ENCODE results near the gene LRP8.
"Not testable (repeated sequence)": the region's sequence is repeated elsewhere in the genome, so short reads cannot be mapped to it uniquely, and the experiment has no call there.

Gene LRP8

GRCh38 chr1:53206083-53206685 lies 121.7 kb downstream of the LRP8 start:
- DNase-seq, result not testable (repeated sequence)

GRCh38 chr1:53205496-53205895 lies 122.4 kb downstream of the LRP8 start:
- not testable (repeated sequence) for DNase-seq

- DNase-seq, result no peak
These were observed 124.4 kb downstream of the LRP8 start for GRCh38 chr1:53203466-53203865.

- no peak for DNase-seq
These were observed 129.6 kb downstream of the LRP8 start for GRCh38 chr1:53198241-53198651.

DNA sequence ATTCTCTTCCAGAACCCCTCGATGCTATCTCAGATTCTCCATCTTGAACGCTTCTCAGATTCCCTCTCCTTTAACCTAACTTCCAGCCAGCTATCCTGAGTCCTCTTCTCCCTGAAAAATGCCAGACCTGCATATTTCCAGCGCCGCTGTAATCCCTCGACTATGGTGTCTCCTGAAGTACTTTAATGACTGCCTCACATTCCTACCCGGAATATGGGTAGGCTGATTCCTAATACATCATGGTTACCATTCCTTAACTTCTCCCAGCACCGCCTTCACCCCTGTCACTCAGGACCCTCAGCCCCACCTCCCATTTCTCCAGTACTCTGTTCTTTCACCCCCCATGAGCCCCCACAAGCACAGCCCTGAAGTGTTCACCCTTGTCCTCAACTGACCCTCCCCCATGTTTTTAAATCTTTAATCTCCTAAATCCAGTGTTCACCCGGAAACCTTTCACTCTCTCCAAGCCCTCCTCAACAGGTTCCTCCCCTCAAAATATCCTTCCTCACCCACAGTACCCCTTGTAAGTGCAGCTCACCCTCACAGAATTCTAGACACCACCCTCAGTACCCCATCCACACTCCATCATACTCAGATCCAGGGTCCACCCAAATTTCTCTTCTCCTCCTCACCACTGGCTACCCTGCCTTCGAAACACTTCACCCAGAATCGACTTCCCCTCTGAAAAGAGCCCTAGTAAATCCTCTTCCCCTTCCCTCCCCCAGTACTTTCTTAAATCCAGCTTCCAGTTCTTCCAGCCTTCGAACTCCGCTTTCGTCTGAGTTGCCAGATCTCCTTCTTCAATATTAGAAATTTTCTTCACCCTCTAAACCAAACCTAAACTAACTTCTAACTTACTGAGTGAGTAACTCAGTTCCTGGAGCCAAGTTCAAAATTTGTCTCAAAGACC lies 130.3 kb downstream of the LRP8 start:
- DNase-seq, result no peak

DNA sequence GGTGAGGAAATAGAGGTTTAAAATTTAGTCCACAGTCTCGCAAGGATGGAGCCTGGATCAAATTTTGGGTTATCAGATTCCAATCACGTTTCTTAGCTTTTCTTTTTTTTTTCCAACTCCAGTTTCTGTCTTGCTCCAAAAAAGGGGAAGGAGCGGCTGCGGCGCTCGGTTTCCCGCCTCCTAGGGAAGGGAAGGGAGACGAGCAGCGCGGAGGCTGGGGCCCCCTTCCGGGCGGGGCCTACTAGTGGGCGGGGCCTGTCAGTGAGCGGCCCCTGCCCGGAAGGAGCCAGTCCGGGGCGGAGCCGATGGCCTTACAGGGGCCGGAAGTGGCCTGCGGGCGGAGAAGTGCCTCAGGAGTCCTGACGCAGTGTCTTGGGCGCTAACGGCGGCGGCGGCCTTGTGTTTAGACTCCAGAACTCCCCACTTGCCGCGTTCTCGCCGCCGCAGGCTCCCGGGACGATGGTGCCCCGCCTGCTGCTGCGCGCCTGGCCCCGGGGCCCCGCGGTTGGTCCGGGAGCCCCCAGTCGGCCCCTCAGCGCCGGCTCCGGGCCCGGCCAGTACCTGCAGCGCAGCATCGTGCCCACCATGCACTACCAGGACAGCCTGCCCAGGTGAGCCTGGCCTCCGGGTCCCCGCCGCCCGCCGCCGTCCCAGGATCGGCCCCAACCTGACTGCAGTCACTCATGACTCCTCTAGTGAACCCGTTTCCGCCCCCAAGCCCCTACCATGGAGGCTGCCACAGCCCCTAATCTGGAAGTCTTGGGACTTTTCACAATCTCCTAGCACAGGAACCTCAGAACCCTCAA lies 131.2 kb downstream of the LRP8 start, which contains the start of gene CPT2:
TSS of gene CPT2 (plus strand) at position 340 of the 806 bp plus-strand sequence. CDS start at position 460, 120 bp downstream.
- DNase-seq, result peak; percentile 85

DNA sequence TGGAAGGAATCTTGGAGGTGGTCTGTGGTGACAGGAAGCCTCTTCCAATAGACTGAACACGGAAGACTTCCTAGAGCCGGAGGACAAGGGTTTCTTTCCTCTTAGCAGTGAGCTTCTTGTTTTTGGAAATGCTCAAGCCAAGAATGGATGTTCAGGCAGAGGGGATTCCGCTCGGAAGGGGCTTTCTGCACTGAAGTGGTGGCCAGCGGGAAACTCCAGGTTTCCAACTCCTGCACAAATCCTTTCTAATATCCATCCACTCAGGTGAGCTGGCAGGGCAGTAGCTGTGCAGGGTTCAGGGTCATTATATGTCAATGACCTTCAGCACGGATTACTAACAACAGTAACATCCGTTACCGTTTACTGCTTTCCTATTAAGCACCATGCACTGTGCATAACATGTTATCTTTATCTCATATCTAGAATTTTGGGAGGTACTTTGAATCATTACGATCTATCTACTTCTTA lies 131.8 kb downstream of the LRP8 start:
- peak; percentile 78 for DNase-seq

GRCh38 chr1:53195246-53196016 lies 132.4 kb downstream of the LRP8 start:
- no peak for DNase-seq
